Right atrium auricular region (tissue), 2 donors: Measurements from ENCODE around the gene DRAXIN. TPM values are rescaled to one million over a fixed set of nuclear protein-coding genes. Genes with fewer than 3 reads are reported as not detected.

Source experiments
- DNase-seq: peaks from one replicate; pipeline ENCODE4 v3.0.0-alpha.2; 2019; ENCODE audit warnings: low spot score
- H3K27ac ChIP-seq, 2 donors: fragments of 200-600 bp; sonication (generic); 1 replicate in 1 of 2; 2 replicates in 1 of 2; pipeline ENCODE4 v1.5.1; 2016 to 2019
- H3K27me3 ChIP-seq, 2 donors: fragments of 200-600 bp; sonication (generic); one replicate each; pipeline versions ENCODE4 v1.5.1 to v1.6.0; 2017 to 2019
- H3K36me3 ChIP-seq: fragments of 200-600 bp; sonication (generic); one replicate; pipeline ENCODE4 v1.5.1; 2016
- H3K4me1 ChIP-seq, 2 donors: fragments of 200-600 bp; sonication (generic); one replicate each; pipeline versions ENCODE4 v1.5.1 to v1.6.0; 2017 to 2019
- H3K4me3 ChIP-seq, 2 donors: fragments of 200-600 bp; sonication (generic); 1 replicate in 1 of 2; 2 replicates in 1 of 2; pipeline ENCODE4 v1.5.1; 2017 to 2019; ENCODE audit warnings: mild to moderate bottlenecking in 1 of 2, moderate library complexity in 1 of 2
- H3K9me3 ChIP-seq, 2 donors: fragments of 200-600 bp; sonication (generic); one replicate each; pipeline ENCODE4 v1.5.1; 2019
- total RNA-seq, 2 donors: library from RNA; depleted of rRNA; stranded (reverse); fragments of >200 nt; gene quantifications; one replicate each; pipeline ENCODE4 v1.1.0, GENCODE V29; 2016
- TF ChIP-seq, protein P1 (sequence below), 2 donors: fragments of 200-600 bp; sonication (generic); IDR thresholded peaks; one replicate each; pipeline ENCODE4 v1.5.1; 2019; ENCODE audit warnings: antibody characterized with exemption in 2 of 2

Gene DRAXIN
- total RNA-seq, 2 donors from 2014 or later: not detected

DNA sequence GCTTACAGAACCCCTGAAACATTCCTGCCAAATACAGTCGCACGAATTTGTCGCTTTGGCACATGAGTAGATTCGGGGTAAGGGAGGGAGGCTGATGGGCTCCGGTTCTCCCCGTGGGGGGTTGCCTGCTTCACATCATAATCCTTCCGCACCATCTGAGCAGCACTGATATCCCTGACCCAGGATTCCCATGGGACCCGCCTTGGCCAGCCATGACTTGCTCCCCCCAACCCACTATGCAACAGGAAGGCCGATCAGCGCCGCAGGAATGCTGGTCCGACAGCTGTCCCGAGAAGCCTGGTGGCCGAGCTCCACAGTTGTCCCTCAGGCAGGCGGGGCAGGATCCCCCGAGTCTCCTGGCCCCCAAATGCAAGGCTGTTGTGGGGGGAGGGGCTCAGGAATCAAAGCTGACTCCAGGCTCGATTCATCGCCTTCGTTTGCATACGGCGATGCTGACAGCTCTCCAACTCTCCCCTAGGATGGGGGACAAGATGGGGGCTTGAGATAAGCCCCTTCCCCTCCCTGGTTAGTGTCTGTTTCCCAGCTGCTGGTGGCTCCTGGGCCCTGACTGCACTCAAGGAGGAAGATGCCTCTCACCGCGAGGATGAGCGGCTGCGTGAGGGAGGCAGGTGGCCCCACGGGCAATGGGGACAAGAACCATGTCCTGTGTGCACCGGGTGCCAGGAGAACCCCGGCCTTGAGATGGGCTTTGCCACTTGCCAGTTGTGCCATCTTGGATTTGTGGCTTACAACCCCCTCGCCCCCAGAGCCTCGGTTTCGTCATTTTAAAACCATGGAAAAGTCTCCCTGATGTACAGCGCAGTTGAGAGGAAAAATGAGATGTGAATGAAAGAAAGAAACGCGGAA lies 9.3 kb downstream of the DRAXIN start:
- TF ChIP-seq, protein P1, sequence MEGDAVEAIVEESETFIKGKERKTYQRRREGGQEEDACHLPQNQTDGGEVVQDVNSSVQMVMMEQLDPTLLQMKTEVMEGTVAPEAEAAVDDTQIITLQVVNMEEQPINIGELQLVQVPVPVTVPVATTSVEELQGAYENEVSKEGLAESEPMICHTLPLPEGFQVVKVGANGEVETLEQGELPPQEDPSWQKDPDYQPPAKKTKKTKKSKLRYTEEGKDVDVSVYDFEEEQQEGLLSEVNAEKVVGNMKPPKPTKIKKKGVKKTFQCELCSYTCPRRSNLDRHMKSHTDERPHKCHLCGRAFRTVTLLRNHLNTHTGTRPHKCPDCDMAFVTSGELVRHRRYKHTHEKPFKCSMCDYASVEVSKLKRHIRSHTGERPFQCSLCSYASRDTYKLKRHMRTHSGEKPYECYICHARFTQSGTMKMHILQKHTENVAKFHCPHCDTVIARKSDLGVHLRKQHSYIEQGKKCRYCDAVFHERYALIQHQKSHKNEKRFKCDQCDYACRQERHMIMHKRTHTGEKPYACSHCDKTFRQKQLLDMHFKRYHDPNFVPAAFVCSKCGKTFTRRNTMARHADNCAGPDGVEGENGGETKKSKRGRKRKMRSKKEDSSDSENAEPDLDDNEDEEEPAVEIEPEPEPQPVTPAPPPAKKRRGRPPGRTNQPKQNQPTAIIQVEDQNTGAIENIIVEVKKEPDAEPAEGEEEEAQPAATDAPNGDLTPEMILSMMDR (IDR thresholded peaks at IDR 0.05): no peak
- Histone ChIP-seq H3K4me3 (no peak overlapping the region), H3K36me3 (no peaks in the 10 kb centered on the region), H3K27me3 (peaks cover 0 to 6% of the 10 kb centered on the region in 2 donors), H3K9me3 (no peaks in the 10 kb centered on the region), H3K27ac (no peak overlapping the region), H3K4me1 (peaks cover 0 to 11% of the 10 kb centered on the region in 2 donors)
- DNase-seq: no peak

DNA sequence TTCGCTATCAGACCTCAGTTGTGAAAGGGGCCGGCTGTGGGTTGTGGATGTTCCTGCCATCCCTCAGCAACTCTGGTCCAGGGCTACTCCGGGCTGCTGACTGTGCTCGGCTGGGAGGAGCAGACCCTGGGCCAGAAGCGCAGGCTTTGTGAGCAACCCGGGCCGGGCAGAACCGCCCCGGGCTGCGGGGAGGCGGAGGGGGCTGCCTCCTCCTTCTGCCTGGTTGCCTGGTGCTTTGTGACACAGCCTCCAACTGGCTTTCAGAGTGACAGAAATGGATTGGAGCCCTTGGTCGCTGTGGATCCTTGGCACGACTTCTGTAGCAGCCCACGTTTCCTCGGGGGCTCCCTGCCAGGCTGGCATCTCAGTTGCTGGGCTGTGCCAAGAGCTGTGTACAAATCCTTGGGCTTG lies 10.0 kb downstream of the DRAXIN start:
- Histone ChIP-seq H3K27ac (no peak overlapping the region), H3K4me1 (peaks cover 0 to 11% of the 10 kb centered on the region in 2 donors), H3K9me3 (no peaks in the 10 kb centered on the region), H3K27me3 (peaks cover 0 to 6% of the 10 kb centered on the region in 2 donors), H3K36me3 (no peaks in the 10 kb centered on the region), H3K4me3 (no peak overlapping the region)
- TF ChIP-seq, protein P1 (IDR thresholded peaks at IDR 0.05): no peak
- no peak for DNase-seq

DNA sequence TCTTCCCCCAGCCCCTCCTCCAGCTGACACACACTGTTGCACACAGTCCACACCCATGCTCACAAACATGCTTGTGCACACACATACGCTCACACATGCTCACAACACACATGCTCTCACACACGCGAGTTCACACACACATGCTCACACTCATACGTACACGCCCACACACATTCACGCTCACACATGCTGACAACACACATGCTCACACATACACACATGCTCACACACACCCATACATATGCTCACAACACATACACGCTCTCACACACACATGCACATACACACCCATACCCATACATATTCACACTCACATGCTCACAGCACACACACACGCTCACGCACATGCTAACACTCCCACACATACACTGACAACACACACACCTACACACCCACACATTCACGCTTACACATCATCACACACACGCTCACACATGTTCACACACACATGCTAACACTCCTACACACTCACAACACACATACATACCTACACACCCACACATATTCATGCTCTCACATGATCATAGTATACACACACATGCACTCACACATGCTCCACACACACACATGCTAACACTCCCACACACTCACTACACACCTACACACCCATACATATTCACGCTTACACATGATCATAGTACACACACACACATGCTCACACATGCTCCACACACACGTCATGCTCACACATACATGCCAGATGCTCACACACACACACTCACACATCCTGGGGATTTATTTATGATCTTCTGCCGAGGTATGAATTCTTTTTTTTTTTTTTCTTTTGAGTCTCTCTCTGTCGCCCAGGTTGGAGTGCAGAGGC lies 10.7 kb downstream of the DRAXIN start:
- no peak overlapping the region for H3K4me3 ChIP-seq

DNA sequence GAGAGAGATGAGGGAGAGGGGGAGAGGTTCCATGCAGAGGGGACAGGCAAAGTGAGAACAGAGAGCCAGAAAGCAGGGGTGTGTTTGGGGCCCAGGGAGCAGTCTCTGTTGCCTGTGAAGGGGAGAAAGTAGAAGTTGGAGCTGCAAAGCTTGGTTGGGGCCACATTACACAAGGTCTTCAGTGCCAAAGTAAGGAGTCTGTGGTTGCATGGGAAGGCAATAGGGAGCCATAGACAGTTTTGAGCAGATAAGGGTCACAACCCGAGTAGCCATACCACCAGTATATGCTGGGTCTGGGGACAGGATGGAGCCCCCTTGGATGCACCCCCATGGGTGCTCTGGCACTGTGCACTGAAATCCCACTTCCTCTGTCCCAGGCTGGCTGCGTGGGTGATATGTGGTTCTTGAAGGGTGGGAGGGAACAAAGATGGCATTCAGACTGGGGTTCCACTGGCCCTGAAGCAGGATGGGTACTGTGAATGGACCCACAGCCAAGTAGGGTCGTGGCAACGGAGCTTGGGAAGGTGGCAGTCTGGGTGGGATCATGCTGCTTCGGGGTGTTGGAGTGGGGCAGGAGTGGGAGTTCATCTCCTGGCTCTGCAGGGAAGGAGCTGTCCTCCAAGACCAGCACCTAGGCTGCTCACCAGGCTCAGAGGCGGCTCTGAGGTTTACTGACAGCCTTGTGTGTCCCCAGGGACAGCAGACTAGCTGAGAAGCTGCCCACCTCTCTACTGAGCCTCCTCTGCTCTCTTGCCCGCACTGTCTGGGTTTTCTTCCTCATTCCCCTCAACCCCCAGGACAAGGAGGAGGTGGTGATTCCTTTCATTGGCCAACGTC lies 12.1 kb downstream of the DRAXIN start:
- H3K27ac ChIP-seq: no peak overlapping the region
- peaks cover 0 to 6% of the 10 kb centered on the region in 2 donors for H3K27me3 ChIP-seq
- TF ChIP-seq, protein P1 (IDR thresholded peaks at IDR 0.05): no peak

More for the DNA sequence above, 10.7 kb downstream of the DRAXIN start:
- peaks cover 0 to 11% of the 10 kb centered on the region in 2 donors for H3K4me1 ChIP-seq
- DNase-seq: no peak
- no peak overlapping the region for H3K27ac ChIP-seq
- H3K36me3 ChIP-seq: no peaks in the 10 kb centered on the region
- H3K9me3 ChIP-seq: no peaks in the 10 kb centered on the region
- H3K27me3 ChIP-seq: peaks cover 0 to 6% of the 10 kb centered on the region in 2 donors
- TF ChIP-seq, protein P1 (IDR thresholded peaks at IDR 0.05): no peak

DNA sequence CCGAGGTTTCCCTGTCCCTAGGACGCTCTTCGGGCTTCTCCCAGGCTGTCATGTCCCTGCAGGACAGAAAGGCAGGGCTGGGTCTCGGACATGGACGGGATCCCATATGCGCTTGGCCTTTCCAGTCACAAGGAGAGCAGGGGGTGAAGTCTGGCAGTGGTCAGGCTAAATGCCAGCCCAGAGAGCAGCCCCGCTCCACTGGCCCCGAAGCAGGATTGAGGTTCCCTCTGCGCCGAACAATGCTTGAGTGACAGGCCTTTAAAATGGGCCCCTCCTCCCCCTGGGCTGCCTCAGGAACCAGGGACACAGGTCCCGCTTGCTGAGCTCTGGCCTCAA lies 12.7 kb downstream of the DRAXIN start:
- Histone ChIP-seq H3K27me3 (peaks cover 0 to 6% of the 10 kb centered on the region in 2 donors), H3K4me3 (no peak overlapping the region), H3K9me3 (no peaks in the 10 kb centered on the region), H3K27ac (no peak overlapping the region), H3K36me3 (no peaks in the 10 kb centered on the region), H3K4me1 (peaks cover 0 to 25% of the 10 kb centered on the region in 2 donors)
- DNase-seq: no peak
- TF ChIP-seq, protein P1 (IDR thresholded peaks at IDR 0.05): no peak

More for the DNA sequence above, 12.1 kb downstream of the DRAXIN start:
- H3K4me1 ChIP-seq: peaks cover 0 to 25% of the 10 kb centered on the region in 2 donors
- H3K9me3 ChIP-seq: no peaks in the 10 kb centered on the region
- no peak for DNase-seq
- H3K4me3 ChIP-seq: no peak overlapping the region
- no peaks in the 10 kb centered on the region for H3K36me3 ChIP-seq
